UCSD-AML1 (cell line): ENCODE measurements around the gene DAB1.

ENCODE experiments used
- DNase-seq: peaks from one replicate; lab custom pipeline; 2025; ENCODE audit not compliant: unreplicated experiment; lab: John Stamatoyannopoulos, UW

DAB1 gene

DNA sequence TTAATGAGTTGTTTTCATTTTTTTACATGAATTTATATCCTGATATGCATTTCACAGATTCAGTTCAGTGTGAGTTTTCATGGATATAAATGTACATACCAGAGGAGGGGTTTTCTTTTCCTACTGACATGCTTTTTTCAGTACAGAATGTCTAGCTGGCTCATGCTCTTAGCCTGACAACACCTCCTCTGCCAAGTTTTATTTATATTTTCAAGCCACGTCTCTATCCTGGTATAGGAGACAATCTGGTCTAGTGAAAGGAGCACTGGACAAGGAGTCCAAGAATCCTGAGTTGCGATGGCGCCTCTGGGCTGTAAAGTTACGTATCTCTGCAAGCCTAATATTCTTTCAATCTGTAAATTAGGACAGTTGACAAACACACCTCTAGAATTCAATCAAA lies 4.9 kb downstream of the DAB1 start:
- DNase-seq, result no peak

DNA sequence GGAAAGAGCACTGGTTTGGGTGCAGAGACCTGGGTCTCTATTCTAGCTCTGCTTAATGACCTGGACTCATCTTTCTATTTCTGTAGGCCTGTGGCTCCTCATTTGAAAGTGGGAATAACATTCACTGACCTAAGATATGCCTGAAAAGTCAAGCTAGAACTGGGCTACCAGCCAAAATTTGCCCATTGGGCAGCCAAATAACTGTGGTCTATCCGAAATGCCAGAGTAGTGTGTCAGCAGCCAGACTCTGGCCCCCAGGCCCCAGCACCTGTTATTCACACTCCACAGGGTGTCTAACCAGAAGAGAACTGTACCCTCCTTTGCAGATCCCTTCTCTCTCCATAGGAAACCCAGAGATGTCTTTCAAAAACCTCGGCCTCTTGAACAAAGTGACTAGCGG lies 12.6 kb downstream of the DAB1 start:
- DNase-seq, result no peak

DNA sequence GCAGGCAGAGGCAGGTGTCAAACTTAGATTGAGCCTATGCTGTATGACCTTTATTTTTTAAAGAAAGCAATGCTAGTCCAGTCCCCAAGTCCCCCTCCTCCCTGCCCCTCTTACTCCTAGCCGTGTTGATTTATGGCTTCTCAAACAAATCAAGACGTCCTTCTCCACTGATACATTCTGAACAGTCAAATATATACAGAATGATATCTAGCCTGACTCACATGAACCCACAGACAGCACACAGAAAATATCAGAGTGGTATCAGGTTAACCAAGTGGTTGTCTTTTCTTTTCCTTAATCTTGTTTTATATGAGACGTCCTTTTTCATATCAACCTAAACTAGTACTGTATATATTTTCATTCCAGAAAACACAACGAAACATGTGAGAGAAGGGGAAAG lies 13.4 kb downstream of the DAB1 start:
- DNase-seq, result no peak

DNA sequence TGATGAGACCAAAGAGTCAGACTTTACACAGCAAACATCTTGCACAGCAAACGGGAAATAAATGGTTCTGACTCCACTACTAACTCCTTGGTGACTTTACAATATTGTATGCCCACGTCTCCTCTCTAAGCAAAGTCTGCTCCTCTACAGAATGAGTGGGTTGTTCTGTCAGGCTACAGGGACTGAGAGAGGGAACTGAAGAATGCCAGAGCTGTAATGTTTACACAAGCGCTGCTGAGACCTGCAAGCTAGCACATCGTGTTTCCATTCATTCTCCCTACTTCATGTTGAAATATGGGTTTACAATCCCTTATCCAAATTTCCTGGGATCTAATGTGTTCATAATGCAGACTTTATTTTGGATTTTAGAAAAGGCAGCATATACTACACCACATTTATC lies 15.9 kb downstream of the DAB1 start:
- DNase-seq, result no peak

DNA sequence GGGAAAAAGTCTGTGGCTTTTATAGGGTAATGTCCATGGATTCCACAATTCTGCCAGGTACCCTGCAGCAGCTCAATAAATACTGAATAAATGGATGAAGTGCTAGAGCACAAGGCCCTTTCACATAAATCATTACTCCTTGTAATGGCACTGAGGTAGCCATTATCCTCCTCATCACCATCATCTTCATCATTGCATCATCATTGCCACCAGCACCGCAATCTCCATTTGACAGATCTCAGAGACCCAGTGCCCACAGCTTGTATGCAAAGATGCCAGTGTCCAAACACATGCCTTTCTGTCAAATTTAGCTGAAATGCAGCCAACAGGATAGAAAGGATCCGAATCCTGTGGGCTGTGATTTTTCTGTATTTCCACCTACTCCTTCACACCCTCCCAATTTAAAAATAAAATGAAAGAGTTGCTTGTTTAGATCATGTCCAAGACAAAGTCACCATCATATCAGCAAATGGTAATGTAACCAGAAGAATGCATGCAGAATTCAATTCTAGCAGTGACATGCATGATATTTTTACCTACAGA lies 17.4 kb downstream of the DAB1 start:
- DNase-seq, result no peak

DNA sequence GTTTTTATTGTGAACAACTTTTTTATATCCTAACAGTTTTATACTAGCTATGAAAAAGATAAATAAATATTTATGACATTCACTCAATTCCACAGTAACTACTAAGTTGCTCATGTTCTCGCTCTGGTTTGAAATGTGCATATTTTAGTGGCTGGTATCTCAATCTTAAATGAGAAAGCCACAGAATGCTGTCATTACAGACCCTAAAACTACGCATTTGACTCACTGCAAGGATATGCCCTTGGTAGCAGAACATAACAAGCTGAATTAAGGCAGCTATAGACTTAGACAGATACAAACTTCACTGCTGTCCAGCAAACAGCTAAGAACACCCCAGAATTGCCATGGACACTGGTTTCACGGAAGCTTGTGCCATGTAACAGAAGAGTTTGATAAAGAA lies 19.0 kb downstream of the DAB1 start:
- DNase-seq, result no peak

DNA sequence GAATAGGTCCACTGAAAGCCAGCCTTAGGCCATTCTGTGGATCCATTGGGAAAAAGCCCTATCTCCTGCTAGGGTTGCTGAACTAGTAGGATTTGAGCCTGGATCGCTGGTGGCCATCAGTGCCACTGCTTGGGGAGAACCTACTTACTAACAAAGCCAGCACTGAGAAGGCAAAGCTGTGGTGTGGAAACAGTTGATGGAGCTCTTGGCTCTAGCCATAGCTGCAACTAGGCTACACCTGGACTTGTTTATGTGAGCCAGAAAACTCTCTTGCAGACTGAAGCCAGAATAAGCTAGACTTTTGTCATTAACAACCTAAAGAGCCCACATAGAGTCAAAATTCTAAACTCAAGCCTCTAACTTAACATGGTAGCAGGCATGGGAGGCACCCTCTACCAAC lies 20.7 kb downstream of the DAB1 start:
- DNase-seq, result no peak

DNA sequence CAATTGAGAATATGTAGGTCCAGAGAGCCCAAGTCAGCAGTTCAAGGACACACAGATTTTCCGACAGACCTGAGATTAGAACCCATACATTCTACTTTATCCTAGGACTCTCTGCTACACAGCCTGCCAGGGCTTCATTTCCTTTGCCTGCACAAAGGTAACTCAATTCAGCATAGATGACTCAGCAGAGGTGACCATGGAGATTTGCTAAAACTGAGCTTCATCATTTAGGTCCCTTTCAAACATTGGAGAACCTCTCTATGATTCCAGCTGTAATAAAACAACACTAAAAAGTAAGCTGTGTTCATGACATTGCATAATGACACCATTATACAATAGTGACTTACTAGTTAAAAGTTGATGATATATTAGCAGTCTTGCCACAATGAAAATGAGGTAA lies 22.2 kb downstream of the DAB1 start:
- DNase-seq, result no peak

DNA sequence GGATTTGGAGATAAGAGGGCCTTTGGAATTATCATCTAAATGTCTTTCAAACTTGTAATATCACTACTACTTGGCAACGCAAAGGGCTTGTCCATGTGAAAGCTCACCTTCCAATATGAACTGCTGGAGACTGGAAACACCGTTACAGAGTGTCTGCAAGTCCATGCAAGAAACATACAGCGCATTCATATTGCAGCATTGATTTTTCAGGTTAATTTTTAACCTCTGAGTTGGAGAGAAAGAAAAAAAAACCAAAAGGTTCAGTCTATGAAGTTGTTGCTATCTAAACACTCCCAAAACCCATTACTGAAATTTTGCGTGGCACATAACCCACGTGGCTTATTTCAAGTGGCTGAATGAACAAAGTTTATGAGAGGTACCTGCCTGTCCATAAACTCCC lies 23.8 kb downstream of the DAB1 start:
- DNase-seq, result no peak

DNA sequence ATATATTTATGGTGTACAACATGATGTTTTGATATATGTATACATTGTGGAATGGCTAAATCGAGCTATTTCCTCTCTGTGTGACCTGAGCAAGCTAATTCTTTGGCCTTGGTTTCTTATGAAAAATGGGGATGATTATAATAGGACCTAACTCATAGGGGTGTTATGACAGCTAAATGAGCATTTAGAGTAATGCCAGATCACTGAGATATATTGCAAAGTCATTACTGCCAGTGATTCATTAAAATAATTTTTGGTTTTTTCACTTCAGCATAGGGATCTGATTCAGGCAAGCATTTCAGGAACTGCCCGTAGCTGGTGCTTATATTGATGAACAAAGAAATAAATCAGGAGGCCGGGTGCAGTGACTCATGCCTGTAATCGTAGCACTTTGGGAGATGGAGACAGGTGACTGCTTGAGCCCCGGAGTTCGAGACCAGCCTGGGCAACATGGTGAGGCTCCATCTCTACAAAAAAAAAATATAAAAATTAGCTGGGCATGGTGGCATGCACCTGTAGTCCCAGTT lies 30.7 kb downstream of the DAB1 start:
- DNase-seq, result no peak

DNA sequence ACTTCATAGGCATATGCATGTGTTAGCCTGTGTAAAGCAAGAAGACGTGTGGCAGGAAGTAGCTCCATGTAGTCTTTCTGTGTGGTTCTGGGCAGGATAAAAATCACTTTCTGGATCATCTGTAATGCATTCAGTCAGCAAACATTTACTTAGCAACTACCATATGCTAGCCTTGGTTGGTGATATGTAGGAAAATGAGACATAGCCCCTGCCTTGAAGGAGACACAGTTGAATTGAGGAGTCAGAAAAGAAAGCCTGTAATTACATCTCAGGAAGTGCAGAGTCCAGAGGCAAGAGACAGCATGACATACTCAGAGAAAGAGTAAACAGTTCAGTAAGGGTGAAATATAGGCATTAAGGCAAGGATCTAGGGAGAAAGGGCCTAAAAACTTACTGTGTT lies 38.5 kb downstream of the DAB1 start:
- no peak for DNase-seq

DNA sequence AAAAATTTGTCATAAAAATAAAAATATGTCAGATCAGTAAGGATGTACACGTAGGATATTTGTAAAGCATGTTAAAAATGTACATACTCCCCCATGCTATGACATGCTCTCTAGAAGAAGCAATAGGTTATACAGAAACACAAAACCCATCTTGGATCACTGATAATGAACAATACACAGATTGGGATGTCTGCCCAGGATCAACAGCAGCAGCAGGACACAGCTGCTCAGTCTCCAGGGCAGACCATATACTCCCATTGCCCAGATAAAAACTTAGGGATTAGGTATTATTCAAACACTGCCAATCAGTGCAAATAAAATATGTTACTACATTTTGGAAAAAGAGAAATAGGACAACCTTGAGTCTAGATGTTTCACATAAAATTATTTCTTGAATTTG lies 39.0 kb downstream of the DAB1 start:
- DNase-seq, result no peak

DNA sequence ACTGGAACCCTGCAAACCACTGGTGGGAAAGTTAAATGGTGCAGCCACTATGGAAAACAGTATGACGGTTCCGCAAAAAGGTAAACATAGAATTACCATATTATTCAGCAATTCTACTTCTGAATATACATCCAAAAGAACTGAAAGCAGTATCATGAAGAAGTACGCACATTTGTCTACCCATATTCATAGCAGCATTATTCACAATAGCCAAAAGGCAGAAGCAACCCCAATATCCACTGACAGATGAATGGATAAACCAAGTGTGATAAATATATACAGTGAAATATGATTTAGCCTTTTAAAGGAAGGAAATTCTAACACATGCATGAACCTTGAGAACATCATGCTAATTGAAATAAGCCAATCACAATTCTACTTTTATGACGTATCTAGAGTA lies 39.6 kb downstream of the DAB1 start:
- no peak for DNase-seq

DNA sequence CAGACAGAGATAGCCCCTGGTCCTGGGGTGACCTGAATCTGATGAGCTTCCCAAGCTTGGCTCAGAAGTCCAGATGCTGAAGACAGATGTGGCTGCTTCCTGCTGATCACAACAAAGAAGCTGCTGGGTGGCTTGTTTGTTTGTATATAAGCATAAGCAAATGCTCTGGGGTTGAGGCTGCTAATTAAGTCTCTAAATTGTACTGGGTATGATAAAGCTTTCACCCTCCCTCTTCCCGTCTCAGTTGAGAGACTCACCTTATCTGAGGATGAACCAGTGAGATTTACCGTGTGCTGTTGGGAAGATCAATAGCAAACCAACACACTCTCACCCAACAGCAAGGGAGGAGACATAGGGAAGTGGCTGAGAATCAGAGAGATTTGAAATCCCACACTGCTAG lies 42.0 kb downstream of the DAB1 start:
- DNase-seq, result no peak

DNA sequence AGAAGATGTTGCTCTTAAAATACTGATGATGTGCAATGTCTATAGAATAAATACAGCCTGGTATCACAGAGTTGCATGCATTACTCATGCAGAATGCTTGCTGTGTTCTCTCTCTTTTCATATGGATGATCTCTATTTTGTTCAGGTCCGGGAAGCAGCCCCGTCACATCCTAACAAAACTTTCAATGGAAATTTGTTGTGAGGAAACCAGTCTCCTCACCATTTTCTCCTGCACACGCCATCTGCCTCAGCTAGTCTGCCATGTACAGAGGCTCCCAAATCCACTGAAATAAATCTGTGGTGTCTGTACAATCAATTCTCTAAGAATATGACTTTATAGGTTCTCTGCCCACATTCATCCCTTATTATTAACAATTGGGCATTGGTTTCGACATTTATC lies 42.4 kb downstream of the DAB1 start:
- DNase-seq, result no peak

DNA sequence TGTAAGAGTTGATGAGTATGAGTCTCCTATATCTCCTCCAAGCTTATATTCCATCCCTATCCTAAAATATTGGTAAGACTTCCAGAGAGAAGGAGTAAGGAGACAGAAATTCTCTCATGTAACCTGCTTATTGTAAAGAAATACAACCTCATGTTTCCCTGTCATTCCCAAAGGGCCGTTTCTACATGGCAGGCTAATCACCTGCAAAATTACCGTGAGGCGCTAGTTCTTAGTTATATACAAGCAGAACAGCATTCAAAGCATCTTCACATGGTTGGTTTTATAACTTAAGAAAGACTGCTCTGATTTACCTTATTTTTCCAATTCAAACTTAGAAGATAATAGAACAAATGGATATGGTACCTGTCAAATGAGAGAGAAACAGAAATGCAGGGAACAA lies 42.9 kb downstream of the DAB1 start:
- no peak for DNase-seq

DNA sequence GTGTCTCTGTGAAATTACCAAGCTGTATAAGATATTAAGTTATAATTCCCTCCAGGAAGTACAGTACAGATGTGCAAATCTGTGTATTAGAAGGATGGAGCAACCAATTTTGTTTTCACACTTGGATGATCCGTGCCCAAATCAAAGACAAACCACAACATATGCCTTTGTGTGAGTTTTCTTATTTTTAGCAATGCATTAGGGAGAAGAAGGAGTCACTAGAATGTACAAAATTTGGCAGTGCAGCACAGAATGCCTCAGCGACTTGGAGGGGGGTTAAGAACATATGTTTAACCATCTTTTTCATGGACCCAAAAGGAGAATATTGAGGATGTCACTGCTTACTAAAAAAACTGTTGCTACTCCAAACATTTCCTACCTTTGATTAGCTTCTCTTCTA lies 45.3 kb downstream of the DAB1 start:
- no peak for DNase-seq

DNA sequence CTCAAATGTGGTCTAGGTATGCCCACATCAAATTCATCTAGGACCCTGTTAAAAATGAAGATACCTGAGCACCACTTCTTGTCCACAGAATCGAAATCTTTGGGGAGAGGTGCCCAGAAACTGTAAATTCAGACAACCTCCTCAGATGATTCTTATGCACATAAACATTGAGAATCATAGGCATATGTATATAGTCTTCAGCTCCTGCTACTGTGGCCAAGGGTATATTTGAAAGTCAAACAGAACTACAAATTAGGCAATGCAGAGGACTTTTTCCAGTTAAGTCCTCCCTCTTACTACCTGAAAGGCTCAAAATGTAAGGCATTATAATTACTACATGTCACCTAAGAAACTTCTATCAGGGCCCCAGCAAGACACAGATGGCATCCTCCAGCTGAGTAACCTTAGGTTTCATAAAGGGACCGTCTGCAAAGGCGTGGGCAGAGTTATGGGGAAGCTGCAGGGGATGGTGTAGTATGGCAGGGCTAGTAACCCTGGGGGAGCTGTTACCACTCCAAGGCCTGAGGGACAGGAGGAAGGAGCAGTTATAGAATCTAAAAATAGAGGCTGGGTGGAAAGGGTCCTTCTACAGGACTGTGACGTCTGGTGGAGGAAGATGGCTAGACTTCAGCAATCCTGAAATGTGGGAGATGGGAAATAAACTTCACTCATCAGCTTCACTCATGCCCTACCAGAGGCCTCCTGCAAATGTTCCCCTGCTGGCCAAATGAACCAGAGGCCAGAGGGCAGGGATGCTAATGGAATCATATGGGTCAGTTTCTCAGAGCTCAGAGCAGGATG lies 46.3 kb downstream of the DAB1 start:
- DNase-seq, result no peak

DNA sequence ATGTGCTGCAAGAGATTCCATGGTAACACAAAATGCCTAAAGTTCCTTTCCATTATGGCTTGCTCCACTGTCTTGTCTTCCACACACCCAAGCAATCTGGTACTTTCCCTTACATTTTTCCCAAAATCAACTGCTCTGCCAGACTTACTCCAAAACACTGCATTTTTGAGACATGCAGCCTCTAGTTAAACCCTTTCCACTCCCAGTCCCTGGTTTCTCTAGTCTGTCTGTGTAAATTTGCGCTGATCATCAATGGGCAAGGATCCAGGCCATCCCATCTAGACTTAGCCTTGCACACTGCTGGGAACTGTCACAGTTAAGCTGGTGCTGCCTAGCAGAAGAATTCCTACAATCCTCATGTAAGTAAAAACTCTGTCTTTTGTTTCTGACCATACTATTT lies 47.8 kb downstream of the DAB1 start:
- no peak for DNase-seq

DNA sequence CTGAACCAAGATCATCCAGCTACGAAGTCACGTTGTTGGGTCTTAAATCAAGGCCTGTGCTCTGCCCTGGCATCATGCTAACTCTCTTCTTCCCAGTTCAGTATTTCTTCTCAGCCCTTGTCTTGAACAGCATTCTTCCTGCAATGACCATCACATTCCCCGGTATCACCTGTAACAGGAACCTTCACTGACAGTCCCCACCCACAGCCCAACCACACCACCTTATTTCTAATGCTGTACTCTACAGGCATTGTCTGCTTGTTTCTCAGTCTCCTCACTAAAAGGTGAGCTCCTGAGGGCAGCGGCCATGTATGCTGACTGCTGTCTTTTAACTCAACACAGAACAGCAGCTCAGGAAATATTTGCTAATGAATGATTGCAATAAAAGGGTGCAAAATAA lies 54.0 kb downstream of the DAB1 start:
- no peak for DNase-seq

DNA sequence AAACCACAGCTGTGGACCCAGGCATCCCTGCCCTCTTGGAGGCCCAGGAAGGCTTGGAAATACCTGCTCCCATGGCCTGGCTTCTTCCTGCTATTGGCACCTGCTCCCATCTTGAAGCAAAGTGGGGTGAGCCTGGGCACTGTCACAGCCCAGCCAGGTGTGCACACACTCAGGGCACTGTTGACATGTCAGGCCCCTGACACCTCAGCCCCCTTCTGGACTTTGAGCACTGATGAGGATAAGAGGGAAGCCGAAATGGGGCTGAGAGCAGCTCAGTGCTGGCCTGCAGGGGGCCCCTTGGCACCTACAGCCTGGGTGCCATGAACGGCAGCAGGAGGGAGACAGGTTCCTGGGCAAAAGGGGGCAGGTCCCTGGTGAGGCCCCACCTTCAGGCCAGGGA lies 55.9 kb downstream of the DAB1 start:
- no peak for DNase-seq

DNA sequence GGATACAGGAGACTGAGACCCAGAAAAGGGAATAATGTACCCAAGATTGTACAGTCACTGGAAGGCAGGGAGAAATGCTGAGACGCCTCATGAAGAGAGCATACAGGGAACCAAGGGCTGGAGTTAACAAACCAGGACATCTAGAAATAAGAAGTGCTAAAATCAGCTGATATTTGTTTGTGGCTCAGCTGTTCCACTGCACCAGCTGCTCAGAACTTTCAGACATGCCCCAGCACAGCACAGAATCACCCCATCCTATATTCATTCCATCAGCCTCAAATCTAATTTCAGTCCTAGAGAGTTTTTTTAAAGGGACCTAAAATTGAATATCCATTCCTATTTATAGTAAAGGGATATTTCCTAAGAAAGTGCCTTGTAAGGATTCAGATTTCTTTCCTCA lies 60.2 kb downstream of the DAB1 start:
- no peak for DNase-seq

DNA sequence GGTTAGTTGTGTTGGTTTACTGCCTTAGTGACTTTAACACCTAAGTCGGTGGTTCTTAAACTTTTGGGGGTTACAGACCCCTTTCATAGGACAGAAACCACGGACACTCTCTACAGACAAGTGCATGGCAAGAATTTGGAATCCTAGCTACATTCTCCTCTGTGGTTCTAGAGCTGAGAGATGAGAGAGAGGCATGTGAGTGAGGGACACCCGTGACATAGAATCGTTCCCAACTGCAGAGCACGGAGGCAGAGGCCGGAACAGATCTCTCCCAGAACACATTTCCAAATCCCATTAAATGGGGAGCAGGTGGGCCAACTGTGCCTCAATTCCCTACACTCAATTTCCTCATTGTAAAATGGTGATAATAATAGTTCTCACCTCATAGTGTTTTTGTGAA lies 60.7 kb downstream of the DAB1 start:
- DNase-seq, result no peak
